ENCODE results near the gene PAK4. TPM values are rescaled to one million over a fixed set of nuclear protein-coding genes. Genes with fewer than 3 reads are reported as not detected.

The PAK4 gene
- total RNA-seq, 1 experiment from 2014 or later, result 90.1 TPM

DNA sequence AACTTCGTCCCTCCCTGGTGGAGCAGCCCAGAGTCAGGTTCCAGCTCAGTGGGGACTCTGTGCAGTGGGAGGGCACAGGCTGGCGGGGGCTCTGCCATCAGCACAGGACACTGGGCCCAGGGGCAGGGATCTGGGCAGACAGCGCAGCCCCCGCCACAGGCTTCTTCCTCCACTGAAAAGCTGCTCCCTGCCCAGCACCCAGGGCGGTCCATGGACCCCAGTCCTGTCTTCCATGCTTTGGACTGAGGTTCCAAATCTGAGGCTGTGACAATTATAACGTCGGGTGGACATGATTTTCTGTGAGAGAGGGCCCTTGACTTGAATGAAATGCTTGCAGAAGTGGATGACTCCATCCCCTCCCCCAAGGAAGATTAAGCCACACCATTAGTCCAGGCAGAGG is 50.0 kb downstream of the PAK4 start:
- BruUV-seq (replicated peaks), result no TSS peak

More for the DNA sequence above, 50.0 kb downstream of the PAK4 start:
- CTCF ChIA-PET, result no interaction called here
- no peak overlapping the region for H3K4me2 ChIP-seq (ENCODE audit: low read length)
- TF ChIP-seq, protein P1, sequence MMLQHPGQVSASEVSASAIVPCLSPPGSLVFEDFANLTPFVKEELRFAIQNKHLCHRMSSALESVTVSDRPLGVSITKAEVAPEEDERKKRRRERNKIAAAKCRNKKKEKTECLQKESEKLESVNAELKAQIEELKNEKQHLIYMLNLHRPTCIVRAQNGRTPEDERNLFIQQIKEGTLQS (IDR thresholded peaks at IDR 0.05), result no peak
- TF ChIP-seq, protein P2, sequence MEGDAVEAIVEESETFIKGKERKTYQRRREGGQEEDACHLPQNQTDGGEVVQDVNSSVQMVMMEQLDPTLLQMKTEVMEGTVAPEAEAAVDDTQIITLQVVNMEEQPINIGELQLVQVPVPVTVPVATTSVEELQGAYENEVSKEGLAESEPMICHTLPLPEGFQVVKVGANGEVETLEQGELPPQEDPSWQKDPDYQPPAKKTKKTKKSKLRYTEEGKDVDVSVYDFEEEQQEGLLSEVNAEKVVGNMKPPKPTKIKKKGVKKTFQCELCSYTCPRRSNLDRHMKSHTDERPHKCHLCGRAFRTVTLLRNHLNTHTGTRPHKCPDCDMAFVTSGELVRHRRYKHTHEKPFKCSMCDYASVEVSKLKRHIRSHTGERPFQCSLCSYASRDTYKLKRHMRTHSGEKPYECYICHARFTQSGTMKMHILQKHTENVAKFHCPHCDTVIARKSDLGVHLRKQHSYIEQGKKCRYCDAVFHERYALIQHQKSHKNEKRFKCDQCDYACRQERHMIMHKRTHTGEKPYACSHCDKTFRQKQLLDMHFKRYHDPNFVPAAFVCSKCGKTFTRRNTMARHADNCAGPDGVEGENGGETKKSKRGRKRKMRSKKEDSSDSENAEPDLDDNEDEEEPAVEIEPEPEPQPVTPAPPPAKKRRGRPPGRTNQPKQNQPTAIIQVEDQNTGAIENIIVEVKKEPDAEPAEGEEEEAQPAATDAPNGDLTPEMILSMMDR (IDR thresholded peaks at IDR 0.05 in 2 of 3, conservative IDR thresholded peaks at IDR 0.05 in 1 of 3; ENCODE audit: borderline replicate concordance in 1 of 3, insufficient read depth in 1 of 3, low read depth in 2 of 3, low read length in 2 of 3), result no peak
- TF ChIP-seq ZNF274 (IDR thresholded peaks at IDR 0.05; ENCODE audit: low read depth, low read length), result no peak
- TF ChIP-seq ELF1 (IDR thresholded peaks at IDR 0.05; ENCODE audit: borderline replicate concordance, low read depth), result no peak
- TF ChIP-seq SIN3A (IDR thresholded peaks at IDR 0.05; ENCODE audit: low read depth), result no peak
- no peak for TF ChIP-seq JUND (IDR thresholded peaks at IDR 0.05)
- no peak for TF ChIP-seq TCF7L2 (IDR thresholded peaks at IDR 0.05; ENCODE audit: borderline replicate concordance, extremely low read depth, insufficient read depth, insufficient read length)
- no peak for TF ChIP-seq CBX3 (IDR thresholded peaks at IDR 0.05; ENCODE audit: low read depth)
- TF ChIP-seq, protein P3, sequence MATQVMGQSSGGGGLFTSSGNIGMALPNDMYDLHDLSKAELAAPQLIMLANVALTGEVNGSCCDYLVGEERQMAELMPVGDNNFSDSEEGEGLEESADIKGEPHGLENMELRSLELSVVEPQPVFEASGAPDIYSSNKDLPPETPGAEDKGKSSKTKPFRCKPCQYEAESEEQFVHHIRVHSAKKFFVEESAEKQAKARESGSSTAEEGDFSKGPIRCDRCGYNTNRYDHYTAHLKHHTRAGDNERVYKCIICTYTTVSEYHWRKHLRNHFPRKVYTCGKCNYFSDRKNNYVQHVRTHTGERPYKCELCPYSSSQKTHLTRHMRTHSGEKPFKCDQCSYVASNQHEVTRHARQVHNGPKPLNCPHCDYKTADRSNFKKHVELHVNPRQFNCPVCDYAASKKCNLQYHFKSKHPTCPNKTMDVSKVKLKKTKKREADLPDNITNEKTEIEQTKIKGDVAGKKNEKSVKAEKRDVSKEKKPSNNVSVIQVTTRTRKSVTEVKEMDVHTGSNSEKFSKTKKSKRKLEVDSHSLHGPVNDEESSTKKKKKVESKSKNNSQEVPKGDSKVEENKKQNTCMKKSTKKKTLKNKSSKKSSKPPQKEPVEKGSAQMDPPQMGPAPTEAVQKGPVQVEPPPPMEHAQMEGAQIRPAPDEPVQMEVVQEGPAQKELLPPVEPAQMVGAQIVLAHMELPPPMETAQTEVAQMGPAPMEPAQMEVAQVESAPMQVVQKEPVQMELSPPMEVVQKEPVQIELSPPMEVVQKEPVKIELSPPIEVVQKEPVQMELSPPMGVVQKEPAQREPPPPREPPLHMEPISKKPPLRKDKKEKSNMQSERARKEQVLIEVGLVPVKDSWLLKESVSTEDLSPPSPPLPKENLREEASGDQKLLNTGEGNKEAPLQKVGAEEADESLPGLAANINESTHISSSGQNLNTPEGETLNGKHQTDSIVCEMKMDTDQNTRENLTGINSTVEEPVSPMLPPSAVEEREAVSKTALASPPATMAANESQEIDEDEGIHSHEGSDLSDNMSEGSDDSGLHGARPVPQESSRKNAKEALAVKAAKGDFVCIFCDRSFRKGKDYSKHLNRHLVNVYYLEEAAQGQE (IDR thresholded peaks at IDR 0.05; ENCODE audit: low read depth), result no peak
- no peak for TF ChIP-seq FOSL1 (IDR thresholded peaks at IDR 0.05; ENCODE audit: low read depth)
- no peak for TF ChIP-seq EGR1 (IDR thresholded peaks at IDR 0.05; ENCODE audit: low read depth)
- TF ChIP-seq, protein P4, sequence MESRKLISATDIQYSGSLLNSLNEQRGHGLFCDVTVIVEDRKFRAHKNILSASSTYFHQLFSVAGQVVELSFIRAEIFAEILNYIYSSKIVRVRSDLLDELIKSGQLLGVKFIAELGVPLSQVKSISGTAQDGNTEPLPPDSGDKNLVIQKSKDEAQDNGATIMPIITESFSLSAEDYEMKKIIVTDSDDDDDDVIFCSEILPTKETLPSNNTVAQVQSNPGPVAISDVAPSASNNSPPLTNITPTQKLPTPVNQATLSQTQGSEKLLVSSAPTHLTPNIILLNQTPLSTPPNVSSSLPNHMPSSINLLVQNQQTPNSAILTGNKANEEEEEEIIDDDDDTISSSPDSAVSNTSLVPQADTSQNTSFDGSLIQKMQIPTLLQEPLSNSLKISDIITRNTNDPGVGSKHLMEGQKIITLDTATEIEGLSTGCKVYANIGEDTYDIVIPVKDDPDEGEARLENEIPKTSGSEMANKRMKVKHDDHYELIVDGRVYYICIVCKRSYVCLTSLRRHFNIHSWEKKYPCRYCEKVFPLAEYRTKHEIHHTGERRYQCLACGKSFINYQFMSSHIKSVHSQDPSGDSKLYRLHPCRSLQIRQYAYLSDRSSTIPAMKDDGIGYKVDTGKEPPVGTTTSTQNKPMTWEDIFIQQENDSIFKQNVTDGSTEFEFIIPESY (IDR thresholded peaks at IDR 0.05; ENCODE audit: extremely low read depth, insufficient replicate concordance, low read length), result no peak
- no peak for TF ChIP-seq SRF (IDR thresholded peaks at IDR 0.05; ENCODE audit: low read depth)
- TF ChIP-seq ZFX (IDR thresholded peaks at IDR 0.05), result no peak
- no peak for TF ChIP-seq POLR2A (IDR thresholded peaks at IDR 0.05; ENCODE audit: borderline replicate concordance, extremely low read depth, insufficient read depth, insufficient read length)
- TF ChIP-seq RAD21 (IDR thresholded peaks at IDR 0.05; ENCODE audit: low read depth), result no peak
- no peak overlapping the region for H3K27ac ChIP-seq (ENCODE audit: low read depth, low read length)
- no peak overlapping the region for H3K9ac ChIP-seq (ENCODE audit: low read length)
- POLR2A ChIA-PET, result no interaction called here
- H3K4me1 ChIP-seq (ENCODE audit: control insufficient read depth in 1 of 2, insufficient read depth in 2 of 2, low read length in 2 of 2), result no peaks in the 10 kb centered on the region
- H3K4me3 ChIP-seq (replicated peaks in 1 of 2; ENCODE audit: low read depth in 1 of 2, low read length in 2 of 2), result no peak overlapping the region
- H3K36me3 ChIP-seq (ENCODE audit: control insufficient read depth in 1 of 2, insufficient read depth in 2 of 2, low read length in 2 of 2), result peaks cover 0 to 9% of the 10 kb centered on the region in 2 experiments; a peak in 2 of 4 replicates
- no peaks in the 10 kb centered on the region for H4K20me1 ChIP-seq (ENCODE audit: insufficient read depth)
- H2AFZ ChIP-seq (ENCODE audit: low read depth, low read length, poor library complexity, severe bottlenecking), result no peak overlapping the region
- ATAC-seq (no peak), DNase-seq (ENCODE audit: low read depth, low spot score) (no peak)
- no peaks in the 10 kb centered on the region for H3K79me2 ChIP-seq (ENCODE audit: insufficient read depth, low read length)
- no peaks in the 10 kb centered on the region for H3K27me3 ChIP-seq (ENCODE audit: insufficient read depth, low read length)
- intact Hi-C loops (cut with micrococcal nuclease), result no loop called here
- RAD21 ChIA-PET (ENCODE audit: low non-redundant PET in 1 of 2, low total read pairs in 2 of 2, uncharacterized antibody in 2 of 2, unreplicated experiment in 2 of 2), result no interaction called here
- H3K9me3 ChIP-seq (ENCODE audit: control insufficient read depth in 1 of 2, insufficient read depth in 1 of 2, low read depth in 1 of 2, low read length in 2 of 2), result no peaks in the 10 kb centered on the region
- no peaks in the 10 kb centered on the region for H3K9me2 ChIP-seq (ENCODE audit: insufficient read depth)
